Hematopoietic multipotent progenitor cell (in vitro differentiated cells): Measurements from ENCODE around the gene ORAI3. TPM values are rescaled to one million over a fixed set of nuclear protein-coding genes. Genes with fewer than 3 reads are reported as not detected.
A peak's percentile ranks its signal among the peaks of the same experiment; 100 is the strongest.

Experiments used
- DNase-seq, 3 donors: peaks; one replicate each; pipeline ENCODE4 v3.0.0-alpha.2; 2011 to 2015; ENCODE audit warnings: low read depth in 2 of 3, low spot score in 2 of 3
- total RNA-seq: library from RNA; depleted of rRNA; stranded (reverse); fragments of >200 nt; gene quantifications from one replicate; pipeline ENCODE4 v1.2.3, GENCODE V29; 2012

ORAI3 gene
- total RNA-seq = 142 TPM

- peak in 2 of 3 donors; percentile 69 to 78 for DNase-seq
These were observed at the start of gene ORAI3 for GRCh38 chr16:30948667-30949649. ORAI3 (plus strand) TSS chr16:30949068; CDS start chr16:30949290, 222 bp downstream.

GRCh38 chr16:30899794-30900193 is 49.1 kb upstream of the ORAI3 start:
- DNase-seq = no peak

GRCh38 chr16:30900588-30900987 is 48.3 kb upstream of the ORAI3 start:
- no peak for DNase-seq

- DNase-seq = peak in 2 of 3 donors; percentile 14 to 18
These were observed 47.5 kb upstream of the ORAI3 start for GRCh38 chr16:30901201-30902028.

GRCh38 chr16:30902029-30902972 is 46.6 kb upstream of the ORAI3 start:
- peak in 2 of 3 donors; percentile 69 to 74 for DNase-seq

- peak in 2 of 3 donors; percentile 13 to 22 for DNase-seq
These were observed 45.9 kb upstream of the ORAI3 start for GRCh38 chr16:30903002-30903401.

- DNase-seq = peak in 2 of 3 donors; percentile 55 to 70
These were observed 45.3 kb upstream of the ORAI3 start for GRCh38 chr16:30903596-30903995.

GRCh38 chr16:30904114-30904780 is 44.6 kb upstream of the ORAI3 start:
- DNase-seq = peak in 2 of 3 donors; percentile 37 to 44

- DNase-seq = no peak
These were observed 41.8 kb upstream of the ORAI3 start for GRCh38 chr16:30907064-30907463.

- no peak for DNase-seq
These were observed 38.3 kb upstream of the ORAI3 start for GRCh38 chr16:30910427-30911029.

GRCh38 chr16:30912794-30913412 is 36.0 kb upstream of the ORAI3 start:
- DNase-seq = no peak

GRCh38 chr16:30914830-30915229 is 34.0 kb upstream of the ORAI3 start:
- DNase-seq = no peak

GRCh38 chr16:30918614-30919013 is 30.3 kb upstream of the ORAI3 start:
- DNase-seq = no peak

GRCh38 chr16:30920891-30921290 is 28.0 kb upstream of the ORAI3 start:
- peak in 1 of 3 donors; percentile 17 for DNase-seq

GRCh38 chr16:30921459-30921747 is 27.5 kb upstream of the ORAI3 start:
- DNase-seq = no peak

- DNase-seq = peak in 2 of 3 donors; percentile 91 to 96
These were observed 27.0 kb upstream of the ORAI3 start for GRCh38 chr16:30921748-30922419.

GRCh38 chr16:30922420-30922959 is 26.4 kb upstream of the ORAI3 start:
- DNase-seq = peak in 2 of 3 donors; percentile 100

- peak; percentile 93 to 99 (median 98) for DNase-seq
These were observed 25.8 kb upstream of the ORAI3 start for GRCh38 chr16:30922960-30923535.
